G401 (cell line): Measurements from ENCODE around the gene IFI6. TPM values are rescaled to one million over a fixed set of nuclear protein-coding genes. Genes with fewer than 3 reads are reported as not detected.
"Not testable (repeated sequence)": the region's sequence is repeated elsewhere in the genome, so short reads cannot be mapped to it uniquely, and the experiment has no call there.

Source experiments
- DNase-seq: peaks from one replicate; pipeline ENCODE4 v3.0.0-alpha.2; 2015; ENCODE audit warnings: low spot score
- in situ Hi-C: cut with HindIII; loops from 2 replicates; pipeline ENCODE4 v1.10.0; 2016; ENCODE audit warnings: low sequenced_read_pairs, mixed read lengths
- total RNA-seq: library from RNA; depleted of rRNA; stranded (reverse); fragments of >200 nt; shearing (Covaris generic); gene quantifications from 2 replicates; pipeline ENCODE4 v1.2.3, GENCODE V29; 2014

The IFI6 gene
- total RNA-seq, 1 experiment from 2014 or later = 48.2 TPM

GRCh38 chr1:27633640-27634176 is 38.3 kb downstream of the IFI6 start:
- DNase-seq = no peak
- in situ Hi-C loops = no loop called here

DNA sequence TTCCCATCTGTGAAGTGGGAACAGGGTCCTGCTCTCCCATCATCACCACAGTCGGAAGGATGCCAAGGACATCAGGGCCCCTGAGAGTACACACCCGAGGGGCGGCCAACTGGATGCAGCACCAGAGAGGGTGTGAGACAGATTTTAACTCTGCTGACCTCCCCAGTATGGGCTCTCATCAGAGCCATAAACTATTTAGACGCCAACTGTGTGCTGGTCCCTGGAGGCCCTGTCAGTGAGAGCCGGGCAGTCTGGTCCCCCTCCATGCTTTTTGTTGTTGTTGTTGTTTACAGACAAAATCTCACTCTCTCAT is 38.7 kb downstream of the IFI6 start:
- in situ Hi-C loops = no loop called here
- DNase-seq = no peak

DNA sequence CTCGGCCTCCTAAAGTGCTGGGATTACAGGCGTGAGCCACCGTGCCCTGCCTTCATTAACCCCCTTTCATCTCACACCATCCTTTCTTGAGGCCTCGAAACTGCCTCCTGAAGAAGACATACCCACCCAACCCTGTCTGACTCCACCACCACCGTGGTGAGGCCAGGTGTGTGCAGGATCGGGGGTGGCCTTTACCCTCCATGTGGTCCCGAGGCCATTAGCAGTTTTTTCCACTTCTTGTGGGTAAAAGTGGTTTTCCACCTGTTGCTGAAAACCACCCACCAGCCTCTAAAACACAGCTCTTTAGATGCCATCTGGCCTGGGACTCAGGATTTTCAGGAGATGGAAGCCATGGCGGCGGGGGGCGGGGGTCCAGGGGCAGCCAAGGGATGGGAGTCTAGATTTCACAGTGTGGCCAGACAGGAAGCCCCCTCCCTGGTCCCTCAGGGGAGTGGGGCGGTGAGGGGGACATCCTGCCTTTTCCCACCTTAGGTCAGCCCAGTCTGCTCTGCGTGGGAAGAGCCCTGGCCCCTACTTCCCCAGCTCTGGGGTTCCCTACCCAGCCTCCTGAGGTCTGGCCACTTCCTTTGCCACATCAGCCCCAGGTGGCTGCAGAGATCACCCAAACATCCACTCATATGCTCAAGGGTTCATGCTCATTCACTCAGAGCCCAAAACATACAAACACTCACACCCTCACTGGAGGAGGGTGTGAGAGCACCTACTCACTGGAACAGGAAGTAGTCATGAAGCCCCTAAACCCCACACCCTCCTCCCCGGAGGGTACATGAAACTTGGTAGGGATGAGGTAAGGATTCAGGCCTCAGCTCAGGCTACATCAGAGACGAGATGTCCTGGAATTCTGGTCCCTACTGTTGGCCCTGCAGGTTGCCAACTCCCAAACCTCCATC is 39.4 kb downstream of the IFI6 start:
- no peak for DNase-seq
- in situ Hi-C loops = no loop called here

GRCh38 chr1:27630859-27631491 is 41.0 kb downstream of the IFI6 start:
- in situ Hi-C loops = no loop called here
- no peak for DNase-seq

DNA sequence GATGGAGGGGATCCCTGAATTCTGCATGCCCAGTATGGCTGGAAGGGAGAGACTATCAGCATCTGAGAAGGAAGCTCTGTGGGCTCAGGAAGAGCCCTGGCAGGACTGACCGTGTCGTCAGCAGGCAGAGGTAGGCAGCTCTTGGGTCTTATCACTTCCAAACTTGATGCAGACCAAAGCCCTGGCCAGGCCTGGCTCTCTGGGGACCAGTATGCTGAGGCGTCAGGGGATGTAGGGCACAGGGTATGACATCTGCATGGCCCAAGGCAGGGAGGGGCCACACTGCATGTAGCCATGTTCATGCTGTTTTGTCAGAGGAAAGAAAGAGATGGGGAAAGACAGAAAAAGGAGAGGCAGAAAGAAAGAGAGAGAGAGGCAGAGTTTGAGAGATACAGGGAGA is 43.3 kb downstream of the IFI6 start:
- DNase-seq = no peak
- in situ Hi-C loops = no loop called here

DNA sequence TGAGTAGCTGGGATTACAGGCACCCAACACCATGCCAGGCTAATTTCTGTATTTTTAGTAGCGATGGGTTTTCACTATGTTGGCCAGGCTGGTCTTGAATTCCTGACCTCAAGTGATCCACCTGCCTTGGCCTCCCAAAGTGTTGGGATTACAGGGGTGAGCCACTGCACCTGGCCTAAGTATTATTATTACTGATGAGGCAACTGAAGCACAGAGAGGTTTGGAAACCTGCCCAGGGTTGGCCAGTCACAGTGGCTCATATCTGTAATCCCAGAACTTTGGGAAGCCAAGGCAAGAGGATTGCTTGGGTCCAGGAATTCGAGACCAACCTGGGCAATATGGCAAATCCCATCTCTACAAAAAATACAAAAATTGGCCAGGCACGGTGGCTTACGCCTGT is 44.3 kb downstream of the IFI6 start:
- in situ Hi-C loops, DNase-seq: not testable (repeated sequence)

DNA sequence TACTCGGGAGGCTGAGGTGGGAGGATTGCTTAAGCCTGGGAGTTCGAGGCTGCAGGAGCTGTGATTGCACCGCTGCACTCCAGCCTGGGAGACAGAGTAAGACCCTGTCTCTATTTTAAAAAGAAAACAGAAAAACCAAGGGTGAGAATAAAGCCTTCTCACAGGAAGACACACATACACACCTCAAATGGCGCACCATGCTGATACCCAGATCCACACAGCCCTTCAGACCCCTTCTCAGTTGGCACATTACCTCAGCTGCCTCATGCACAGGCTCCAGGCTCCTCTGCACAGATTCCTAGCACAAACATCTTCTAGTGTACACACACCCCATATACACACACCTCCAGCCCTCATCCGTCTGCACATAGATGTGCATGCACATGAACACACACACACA is 44.9 kb downstream of the IFI6 start:
- in situ Hi-C loops = no loop called here
- no peak for DNase-seq

DNA sequence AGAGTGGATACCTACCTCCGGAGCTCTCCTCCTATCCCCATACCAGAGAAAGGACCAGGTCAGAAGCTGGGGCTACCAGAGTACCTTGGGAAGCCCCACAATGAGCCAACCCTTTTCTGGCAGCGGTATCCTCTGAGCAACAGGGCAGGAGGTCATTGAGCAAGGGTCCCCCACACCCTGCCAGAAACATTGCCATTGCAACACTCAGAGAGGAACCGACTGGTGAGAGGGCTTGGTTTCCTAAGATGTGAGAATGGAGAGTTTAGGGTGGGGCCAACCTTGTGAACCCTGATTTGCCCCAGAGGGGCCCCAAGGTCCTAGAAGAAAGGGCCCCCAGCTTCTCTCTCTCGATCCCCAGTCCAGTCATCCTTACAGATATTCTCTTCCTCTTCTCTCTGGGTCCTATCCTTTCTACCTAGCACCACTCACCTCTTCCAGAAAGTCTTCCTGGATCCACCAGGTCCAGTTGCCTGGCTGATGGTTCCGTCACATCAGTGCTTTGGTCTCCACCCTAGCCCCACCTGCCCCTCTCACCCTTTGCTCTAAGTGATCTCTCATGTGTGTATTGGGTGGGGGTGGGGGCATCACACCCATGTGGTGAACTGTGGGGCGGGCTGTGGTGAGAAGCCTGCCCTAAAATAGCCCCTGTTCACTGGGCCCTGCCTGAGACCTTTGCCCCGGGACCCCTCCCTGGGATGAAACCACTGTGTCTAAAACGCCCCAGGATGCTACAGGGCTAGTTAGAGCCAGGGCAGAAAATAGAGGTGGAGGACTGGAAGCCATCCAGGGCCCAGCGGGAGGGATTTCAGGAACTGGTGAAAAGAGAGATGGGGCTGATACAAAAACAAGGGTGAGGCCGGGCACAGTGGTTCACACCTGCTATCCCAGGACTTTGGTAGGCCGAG is 45.7 kb downstream of the IFI6 start:
- in situ Hi-C loops = no loop called here
- DNase-seq = no peak

- in situ Hi-C loops = no loop called here
Measured at GRCh38 chr1:27624467-27625178, 47.4 kb downstream of the IFI6 start.

GRCh38 chr1:27623327-27624212 is 48.4 kb downstream of the IFI6 start:
- in situ Hi-C loops = no loop called here
- no peak for DNase-seq

More at GRCh38 chr1:27624467-27625178, 47.4 kb downstream of the IFI6 start:
- no peak for DNase-seq

- in situ Hi-C loops = no loop called here
- no peak for DNase-seq
Measured at GRCh38 chr1:27622828-27623227, 49.2 kb downstream of the IFI6 start.

DNA sequence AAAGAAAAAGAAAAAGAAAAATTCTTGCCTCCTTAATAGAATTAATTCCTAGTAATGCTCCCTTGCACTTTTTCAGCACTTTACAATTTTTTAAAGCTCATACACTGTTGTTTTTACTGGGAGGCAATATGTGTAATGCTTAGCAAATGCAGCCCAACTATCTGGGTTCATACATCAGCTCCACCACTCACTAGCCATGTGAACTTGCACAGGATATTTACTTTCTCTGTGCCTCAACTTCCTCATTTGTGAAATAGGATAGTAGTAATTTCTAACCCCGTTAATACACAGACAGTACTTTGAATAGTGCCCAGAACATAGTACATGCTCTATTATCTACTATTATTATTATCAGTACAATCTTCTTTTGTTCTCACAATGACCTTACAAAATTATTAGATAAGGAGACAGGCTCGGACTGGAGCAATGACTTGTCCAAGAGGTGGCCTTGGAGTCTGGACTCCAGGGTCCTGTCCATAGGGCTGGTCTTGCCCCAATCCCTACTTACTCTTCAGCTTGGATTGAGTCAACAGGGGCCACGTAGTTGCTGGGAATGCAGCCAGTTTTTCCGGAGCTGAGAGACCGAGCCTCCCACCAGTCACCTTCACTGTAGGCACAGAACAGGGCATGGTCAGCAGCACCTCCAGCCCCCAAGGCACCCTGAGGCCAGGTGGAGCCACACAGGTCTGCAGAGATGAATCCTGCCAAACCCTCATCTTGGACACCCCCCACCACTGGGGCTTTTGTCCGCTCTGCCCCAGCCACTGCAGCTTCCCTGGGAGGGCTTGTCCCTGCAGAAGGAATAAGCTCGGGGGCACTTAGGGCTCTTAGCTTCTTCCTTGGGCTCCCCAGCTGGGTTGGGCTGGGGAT is 50.7 kb downstream of the IFI6 start:
- DNase-seq = no peak
- in situ Hi-C loops = no loop called here

GRCh38 chr1:27619782-27620438 is 52.1 kb downstream of the IFI6 start:
- in situ Hi-C loops, DNase-seq: not testable (repeated sequence)

GRCh38 chr1:27618341-27619082 is 53.5 kb downstream of the IFI6 start:
- DNase-seq = no peak
- in situ Hi-C loops = no loop called here

DNA sequence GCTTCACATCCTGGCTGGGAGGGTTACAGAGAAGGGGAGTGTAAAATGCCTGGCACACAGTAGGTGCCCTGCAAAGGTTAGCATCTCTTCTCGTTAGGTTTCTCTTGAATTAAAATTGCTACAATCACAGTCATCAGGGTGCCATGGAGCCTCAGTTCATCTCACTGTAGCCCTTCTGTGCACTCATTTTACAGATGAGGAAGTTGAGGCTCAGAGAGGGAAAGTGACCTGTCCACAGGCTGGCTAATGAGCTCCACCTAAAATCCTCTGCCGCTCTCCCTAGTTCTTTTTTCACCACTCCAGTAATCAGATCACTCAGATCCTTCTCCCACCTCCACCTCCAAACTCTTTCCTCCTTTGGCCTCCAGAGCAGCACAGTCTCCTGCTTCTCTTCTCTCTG is 54.6 kb downstream of the IFI6 start:
- in situ Hi-C loops = no loop called here
- DNase-seq = no peak

- DNase-seq = no peak
- in situ Hi-C loops = no loop called here
Measured at GRCh38 chr1:27616441-27616840, 55.6 kb downstream of the IFI6 start.
